ENCODE measurements around the gene KIAA0753.

GRCh38 chr17:6682339-6682738 lies 41.8 kb upstream of the KIAA0753 start:
- TF ChIP-seq TCF7L2 (IDR thresholded peaks at IDR 0.05; ENCODE audit: low read depth, low read length), result no peak
- TF ChIP-seq POLR2AphosphoS5 (IDR thresholded peaks at IDR 0.05; ENCODE audit: low read depth, low read length), result no peak
- no peak for TF ChIP-seq CTCF (IDR thresholded peaks at IDR 0.05)

All from Panc1 (cell line).